ENCODE measurements around the gene DIRAS1. TPM values are rescaled to one million over a fixed set of nuclear protein-coding genes. Genes with fewer than 3 reads are reported as not detected.

DIRAS1 gene
- total RNA-seq, 1 experiment from 2014 or later = 18.5 TPM

GRCh38 chr19:2723345-2723715 lies 2.2 kb upstream of the DIRAS1 start:
- ChIA-PET CTCF (interaction anchor here (0.6 kb wide), 2 partner anchors 13 to 28 kb away, joined by 3 to 5 read pairs; no protein-coding TSS in a partner anchor), POLR2A (no interaction called here)
- peaks cover 15% of the 10 kb centered on the region for H3K4me1 ChIP-seq (ENCODE audit: control insufficient read depth, insufficient read depth, low read length)
- H3K27ac ChIP-seq (ENCODE audit: low read length) = 0 out of 2 replicates have a peak overlapping the region, but pooled peaks have one; percentile 23
- H3K36me3 ChIP-seq (ENCODE audit: control insufficient read depth, insufficient read depth, low read length) = no peaks in the 10 kb centered on the region
- TF ChIP-seq CTCF (IDR thresholded peaks at IDR 0.05) (no peak), TCF7L2 (IDR thresholded peaks at IDR 0.05; ENCODE audit: low read depth, low read length) (no peak), POLR2AphosphoS5 (IDR thresholded peaks at IDR 0.05; ENCODE audit: low read depth, low read length) (no peak), SIN3A (IDR thresholded peaks at IDR 0.05; ENCODE audit: borderline replicate concordance, insufficient read depth, low read depth, low read length) (no peak)
- no peaks in the 10 kb centered on the region for H3K27me3 ChIP-seq (ENCODE audit: control insufficient read depth, insufficient read depth, low read length)
- no peak for DNase-seq (ENCODE audit: low read depth, low spot score)
- in situ Hi-C loops (cut with HindIII; ENCODE audit: low pct_unique_long_range_greater_than_20kb, low sequenced_read_pairs) (no loop called here), intact Hi-C loops (cut with micrococcal nuclease; ENCODE audit: unreplicated experiment) (no loop called here)
- peak; percentile 42 for ATAC-seq
- no TSS peak for BruUV-seq (replicated peaks)
- no peaks in the 10 kb centered on the region for H3K9me3 ChIP-seq (ENCODE audit: control insufficient read depth, insufficient read depth, low read depth, low read length)
- no peak overlapping the region for H3K4me3 ChIP-seq (ENCODE audit: low read depth in 2 of 2, low read length in 2 of 2)

GRCh38 chr19:2722541-2723344 lies 1.6 kb upstream of the DIRAS1 start:
- intact Hi-C loops (cut with micrococcal nuclease; ENCODE audit: unreplicated experiment) = no loop called here
- POLR2A ChIA-PET = no interaction called here
- no peak for DNase-seq (ENCODE audit: low read depth, low spot score)
- TF ChIP-seq REST (IDR thresholded peaks at IDR 0.05; ENCODE audit: insufficient read depth in 1 of 2, low read depth in 2 of 2, low read length in 1 of 2) (peak in 1 of 2 experiments; percentile 6; a peak in 1 of 4 replicates), TCF7L2 (IDR thresholded peaks at IDR 0.05; ENCODE audit: low read depth, low read length) (no peak)
- Histone ChIP-seq H3K9me3 (ENCODE audit: control insufficient read depth, insufficient read depth, low read depth, low read length) (no peaks in the 10 kb centered on the region), H3K27ac (ENCODE audit: low read length) (0 out of 2 replicates have a peak overlapping the region, but pooled peaks have one; percentile 23), H3K27me3 (ENCODE audit: control insufficient read depth, insufficient read depth, low read length) (no peaks in the 10 kb centered on the region), H3K4me1 (ENCODE audit: control insufficient read depth, insufficient read depth, low read length) (peaks cover 15% of the 10 kb centered on the region), H3K4me3 (ENCODE audit: low read depth in 2 of 2, low read length in 2 of 2) (no peak overlapping the region), H3K36me3 (ENCODE audit: control insufficient read depth, insufficient read depth, low read length) (no peaks in the 10 kb centered on the region)
- no TSS peak for BruUV-seq (replicated peaks)
- peak; percentile 79 for ATAC-seq
- in situ Hi-C loops (cut with HindIII; ENCODE audit: low pct_unique_long_range_greater_than_20kb, low sequenced_read_pairs) = no loop called here
- CTCF ChIA-PET = no interaction called here

Data from Panc1 (cell line).